ENCODE data around the gene PRDM16. TPM values are rescaled to one million over a fixed set of nuclear protein-coding genes. Genes with fewer than 3 reads are reported as not detected.

The PRDM16 gene
- total RNA-seq, 1 experiment from 2014 or later = 0.17 TPM

DNA sequence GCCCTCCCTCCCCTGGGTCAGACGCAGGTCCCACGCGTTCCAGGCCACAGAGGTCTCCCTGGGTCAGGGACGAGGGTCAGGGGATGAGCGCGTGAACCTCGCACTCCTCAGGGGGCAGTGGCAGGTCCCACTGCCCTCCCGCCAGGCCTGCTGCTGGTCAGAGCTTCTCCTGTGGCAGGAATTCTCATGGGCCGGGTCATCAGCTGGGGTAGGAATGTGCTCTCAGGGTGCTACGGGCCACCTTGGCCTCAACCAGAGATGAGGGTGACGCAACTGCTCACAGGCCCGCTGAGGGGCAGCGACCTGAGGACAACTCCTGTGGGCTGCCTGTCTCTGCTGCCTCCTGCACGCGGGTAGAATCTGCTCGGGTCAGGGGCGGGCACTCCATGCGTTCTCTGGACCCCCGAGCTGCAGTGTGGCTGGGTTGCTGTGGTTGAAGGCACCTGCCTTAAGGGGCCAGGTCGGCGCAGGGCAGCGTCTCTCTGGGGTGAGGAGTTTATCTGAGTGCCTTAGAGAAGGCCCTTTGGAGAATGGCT lies 128.8 kb downstream of the PRDM16 start:
- H3K36me3 Mint-ChIP-seq (ENCODE audit: insufficient read depth in 1 of 3, low read depth in 3 of 3) = no peaks in the 10 kb centered on the region; a peak in 1 of 7 replicates
- no CpG with 5 or more reads among the region's 22 CpGs for WGBS (ENCODE audit: extremely low coverage, insufficient read length, low lambda C conversion rate)
- H3K4me1 ChIP-seq (ENCODE audit: insufficient read depth, low read length) = no peaks in the 10 kb centered on the region
- no peak overlapping the region for H4K91ac ChIP-seq (ENCODE audit: insufficient read length, low read depth, low read length)
- H2AFZ ChIP-seq (ENCODE audit: low read length) = no peak overlapping the region
- H3K56ac ChIP-seq (ENCODE audit: insufficient read length, low read depth, low read length) = no peak overlapping the region
- no peak overlapping the region for H3K18ac ChIP-seq (ENCODE audit: insufficient read length, low read depth, low read length)
- TF ChIP-seq, protein P1, sequence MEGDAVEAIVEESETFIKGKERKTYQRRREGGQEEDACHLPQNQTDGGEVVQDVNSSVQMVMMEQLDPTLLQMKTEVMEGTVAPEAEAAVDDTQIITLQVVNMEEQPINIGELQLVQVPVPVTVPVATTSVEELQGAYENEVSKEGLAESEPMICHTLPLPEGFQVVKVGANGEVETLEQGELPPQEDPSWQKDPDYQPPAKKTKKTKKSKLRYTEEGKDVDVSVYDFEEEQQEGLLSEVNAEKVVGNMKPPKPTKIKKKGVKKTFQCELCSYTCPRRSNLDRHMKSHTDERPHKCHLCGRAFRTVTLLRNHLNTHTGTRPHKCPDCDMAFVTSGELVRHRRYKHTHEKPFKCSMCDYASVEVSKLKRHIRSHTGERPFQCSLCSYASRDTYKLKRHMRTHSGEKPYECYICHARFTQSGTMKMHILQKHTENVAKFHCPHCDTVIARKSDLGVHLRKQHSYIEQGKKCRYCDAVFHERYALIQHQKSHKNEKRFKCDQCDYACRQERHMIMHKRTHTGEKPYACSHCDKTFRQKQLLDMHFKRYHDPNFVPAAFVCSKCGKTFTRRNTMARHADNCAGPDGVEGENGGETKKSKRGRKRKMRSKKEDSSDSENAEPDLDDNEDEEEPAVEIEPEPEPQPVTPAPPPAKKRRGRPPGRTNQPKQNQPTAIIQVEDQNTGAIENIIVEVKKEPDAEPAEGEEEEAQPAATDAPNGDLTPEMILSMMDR (conservative IDR thresholded peaks at IDR 0.05) = no peak
- H4K20me1 ChIP-seq (ENCODE audit: control insufficient read depth, insufficient read depth, insufficient read length) = no peaks in the 10 kb centered on the region
- H3K9ac ChIP-seq (ENCODE audit: extremely low read depth, insufficient read length, low read length) = no peak overlapping the region
- H3K9me3 Mint-ChIP-seq = no peaks in the 10 kb centered on the region
- peaks cover 0 to 3% of the 10 kb centered on the region in 2 experiments; a peak in 2 of 4 replicates for H3K4me1 Mint-ChIP-seq
- no peak overlapping the region for H3K14ac ChIP-seq (ENCODE audit: insufficient read depth, low read length)
- H3K27ac ChIP-seq (ENCODE audit: insufficient read length, low read depth, low read length) = no peak overlapping the region
- H3K4ac ChIP-seq (ENCODE audit: low read depth, low read length) = no peak overlapping the region
- no peak overlapping the region for H2BK5ac ChIP-seq (ENCODE audit: insufficient read length, low read length)
- H2BK12ac ChIP-seq (ENCODE audit: insufficient read length, low read depth, low read length) = no peak overlapping the region
- no peak for DNase-seq
- H3K79me1 ChIP-seq (ENCODE audit: insufficient read depth, low read depth, low read length, poor library complexity, severe bottlenecking) = no peaks in the 10 kb centered on the region
- no peak overlapping the region for H2BK120ac ChIP-seq (ENCODE audit: low read depth, low read length, poor library complexity, severe bottlenecking)
- no peaks in the 10 kb centered on the region for H3K27me3 ChIP-seq (ENCODE audit: insufficient read depth, low read length)
- no peak overlapping the region for H2AK5ac ChIP-seq (ENCODE audit: insufficient read length, low read length)
- H3K79me2 ChIP-seq (ENCODE audit: insufficient read depth, low read length) = no peaks in the 10 kb centered on the region
- H4K8ac ChIP-seq (replicated peaks; ENCODE audit: insufficient read length, low read depth, low read length) = no peak overlapping the region
- no peak overlapping the region for H4K5ac ChIP-seq (ENCODE audit: insufficient read length, low read depth, low read length)
- no peak overlapping the region for H2BK20ac ChIP-seq (ENCODE audit: low read depth, low read length, poor library complexity, severe bottlenecking)
- H3K4me2 ChIP-seq (ENCODE audit: insufficient read depth, insufficient read length, low read length) = no peak overlapping the region
- peaks cover 4% of the 10 kb centered on the region for H3K23me2 ChIP-seq (ENCODE audit: insufficient read length, low read depth, low read length, poor library complexity, severe bottlenecking)
- no peaks in the 10 kb centered on the region for H3K9me3 ChIP-seq (ENCODE audit: control insufficient read depth, low read depth, low read length)
- H3K4me3 Mint-ChIP-seq = no peak overlapping the region
- no peak overlapping the region for H3T11ph ChIP-seq (ENCODE audit: low read length)
- peaks cover 1% of the 10 kb centered on the region; the same call in 1 of the 2 replicates for H3K27me3 Mint-ChIP-seq (ENCODE audit: low read depth)
- H3K23ac ChIP-seq (ENCODE audit: insufficient read length, low read depth, low read length) = no peak overlapping the region
- no peak overlapping the region for H2BK15ac ChIP-seq (ENCODE audit: low read depth, low read length)
- H3K27ac Mint-ChIP-seq = no peak overlapping the region

All from H9 (cell line).